Stimulated activated CD8-positive, alpha-beta memory T cell treated with anti-CD3 and anti-CD28 coated beads, Interleukin-12 subunit alpha, Interleukin-12 subunit beta, amount 100 ng/mL, for 24 hours (primary cell): Measurements from ENCODE around the gene CACHD1.
"Not testable (repeated sequence)": the region's sequence is repeated elsewhere in the genome, so short reads cannot be mapped to it uniquely, and the experiment has no call there.

ENCODE experiments used
- DNase-seq: peaks from one replicate; pipeline ENCODE4 v3.0.0-alpha.2; 2020; ENCODE audit errors: extremely low read depth

CACHD1 gene

DNA sequence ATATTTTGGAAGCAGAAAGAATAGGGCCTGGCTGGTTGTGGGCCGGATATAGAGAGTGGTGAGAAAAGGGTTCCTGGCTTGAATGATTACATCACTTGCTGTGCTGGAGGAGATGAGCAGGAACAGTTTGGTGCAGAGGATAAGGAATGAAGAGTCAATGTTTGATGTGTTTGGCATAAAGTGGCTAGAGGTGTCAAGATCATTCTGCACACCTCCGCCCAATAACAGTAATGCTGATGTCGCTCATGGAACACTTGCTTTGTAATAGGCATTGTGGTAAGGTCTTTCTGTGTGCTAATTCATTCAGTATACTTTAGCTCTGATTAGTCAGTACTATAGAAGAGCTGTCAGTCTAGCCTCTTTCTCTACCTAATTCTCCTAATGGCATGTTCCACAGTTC, 226.9 kb downstream of the CACHD1 start:
- no peak for DNase-seq

DNA sequence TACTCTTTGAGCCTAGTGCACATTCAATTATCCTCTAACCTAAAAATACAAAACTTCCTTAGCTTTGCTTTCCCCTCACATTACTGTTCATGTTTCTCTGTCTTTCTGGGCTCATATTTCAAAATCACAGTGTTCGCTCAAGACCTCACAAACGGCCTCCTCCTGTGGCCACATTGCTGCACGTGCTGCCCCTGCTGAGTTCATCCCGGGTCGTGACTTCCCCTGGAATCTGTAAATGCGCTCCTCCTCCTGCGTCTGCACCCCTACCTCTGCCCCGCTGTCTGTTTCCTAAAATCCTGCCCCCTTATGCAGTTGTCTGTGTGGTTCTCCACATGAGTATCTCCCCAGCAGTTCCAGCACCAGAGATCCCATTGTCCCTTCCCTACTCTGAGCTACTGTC, 229.4 kb downstream of the CACHD1 start:
- DNase-seq: no peak

DNA sequence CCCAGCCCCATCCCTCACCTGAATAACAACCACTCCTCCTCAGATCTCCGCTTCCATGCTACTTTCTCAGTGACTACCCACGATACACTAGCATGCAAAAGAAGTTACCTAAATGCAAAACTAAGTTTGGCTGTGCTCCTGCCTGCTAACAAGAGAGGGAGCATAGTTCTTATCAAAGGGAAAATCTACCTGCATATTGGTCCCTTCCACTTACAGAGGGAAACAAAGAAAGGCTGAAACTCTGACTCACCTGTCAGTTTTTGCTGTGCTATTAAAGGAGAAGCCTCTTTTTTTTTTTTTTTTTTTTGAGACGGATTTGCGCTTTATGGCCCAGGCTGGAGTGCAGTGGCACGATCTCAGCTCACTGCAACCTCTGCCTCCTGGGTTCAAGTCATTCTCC, 231.1 kb downstream of the CACHD1 start:
- DNase-seq: no peak

DNA sequence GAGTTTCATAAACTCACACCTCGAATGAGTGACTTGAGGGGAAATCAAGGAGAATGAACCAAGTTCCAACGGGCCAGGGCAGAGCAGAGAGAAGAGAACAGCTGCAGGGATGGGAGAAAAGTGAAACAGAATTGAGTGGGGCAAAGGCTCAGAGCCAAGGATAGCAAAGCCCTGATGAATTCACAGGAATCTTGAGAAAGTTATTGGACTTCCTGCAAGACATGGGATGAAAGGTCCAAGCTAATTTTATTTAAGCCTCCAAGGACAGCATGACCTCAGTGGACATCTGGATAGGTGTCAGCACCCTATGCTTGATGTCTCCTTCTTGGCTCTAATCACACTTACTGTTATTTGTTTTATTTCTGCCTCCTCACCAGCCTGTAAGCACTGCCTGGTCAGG, 232.0 kb downstream of the CACHD1 start:
- no peak for DNase-seq

DNA sequence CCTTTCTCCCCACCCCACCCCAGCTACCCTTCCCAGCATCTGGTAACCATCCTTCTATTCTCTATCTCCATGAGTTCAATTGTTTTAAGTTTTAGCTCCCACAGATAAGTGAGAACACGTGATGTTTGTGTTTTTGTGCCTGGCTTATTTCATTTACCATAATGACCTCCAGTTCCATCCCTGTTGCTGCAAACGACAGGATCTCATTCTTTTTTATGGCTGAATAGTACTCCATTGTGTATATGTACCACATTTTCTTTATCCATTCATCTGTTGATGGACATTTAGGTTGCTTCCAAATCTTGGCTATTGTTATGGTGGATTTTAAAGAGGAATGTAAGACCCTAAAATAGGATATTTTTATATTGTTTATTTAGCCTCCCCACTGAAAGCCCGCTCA, 232.7 kb downstream of the CACHD1 start:
- not testable (repeated sequence) for DNase-seq

DNA sequence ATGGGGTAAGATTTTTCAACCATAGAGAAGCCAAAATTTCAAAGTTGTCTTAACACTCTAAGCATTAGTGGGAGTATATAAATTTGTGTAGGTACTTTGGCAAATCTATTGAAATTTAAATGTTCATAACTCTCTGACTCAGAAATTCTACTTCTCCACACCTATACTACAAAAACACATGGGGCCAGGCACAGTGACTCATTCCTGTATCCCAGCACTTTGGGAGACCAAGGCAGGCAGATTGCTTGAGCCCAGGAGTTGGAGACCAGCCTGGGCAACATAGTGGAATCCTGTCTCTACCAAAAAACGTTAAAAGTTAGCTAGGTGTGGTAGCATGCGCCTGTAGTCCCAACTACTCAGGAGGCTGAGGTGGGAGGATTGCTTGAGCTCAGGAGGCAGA, 233.7 kb downstream of the CACHD1 start:
- no peak for DNase-seq

DNA sequence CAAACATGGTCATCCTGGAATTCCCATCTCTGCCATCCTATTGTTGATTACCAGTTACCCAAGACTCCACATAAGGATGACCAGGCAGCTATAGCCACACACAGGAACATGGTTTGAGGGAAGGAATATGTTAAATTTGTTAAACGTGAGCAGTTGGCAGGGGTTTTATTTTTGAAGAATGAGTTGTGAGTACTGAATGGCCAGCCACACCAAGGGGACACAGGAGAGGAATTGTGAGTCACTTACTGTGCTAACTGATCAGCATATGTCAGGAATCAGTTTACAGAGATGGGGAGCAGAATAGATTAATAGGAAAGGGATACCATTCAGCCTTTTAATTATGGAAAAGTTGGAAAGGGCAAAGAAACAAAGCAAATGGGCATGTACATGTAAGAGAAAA, 235.7 kb downstream of the CACHD1 start:
- no peak for DNase-seq

DNA sequence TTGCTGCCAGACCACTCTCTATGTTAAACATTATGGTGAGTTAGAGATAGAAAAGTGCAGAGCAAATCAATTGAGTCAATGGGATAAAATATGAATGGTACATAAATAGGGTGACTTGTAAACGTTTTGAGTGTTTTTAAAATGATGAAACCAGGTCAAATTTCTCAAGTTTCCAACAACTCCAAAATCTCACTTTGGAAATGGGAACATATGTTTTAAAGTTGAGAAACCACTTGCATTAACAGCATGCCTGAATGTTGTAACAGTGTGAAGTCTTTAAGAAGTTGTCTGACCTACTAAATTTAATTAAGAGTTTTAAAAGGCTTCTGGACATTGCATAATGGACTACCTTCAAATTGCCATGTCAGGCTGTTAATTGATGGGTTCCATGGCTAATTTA, 241.3 kb downstream of the CACHD1 start:
- no peak for DNase-seq

DNA sequence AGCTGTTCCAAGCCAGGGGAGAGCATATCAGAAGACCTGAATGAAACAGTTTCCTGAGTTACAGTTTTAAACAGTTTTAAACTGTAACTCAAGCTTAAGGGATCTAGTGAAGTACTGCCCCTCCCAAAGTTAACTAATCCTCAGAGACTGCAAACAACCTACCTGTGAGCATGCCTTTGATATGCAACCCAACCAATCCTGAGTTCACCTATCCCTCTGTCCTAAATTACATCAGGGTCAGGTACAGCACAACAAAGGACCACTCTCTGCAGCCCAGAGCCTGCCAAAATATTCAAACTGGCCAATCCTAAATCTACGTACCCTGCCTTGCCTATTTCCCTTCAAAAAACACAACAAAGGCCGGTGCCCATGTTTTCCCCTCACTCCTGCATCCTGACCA, 242.1 kb downstream of the CACHD1 start:
- DNase-seq: no peak

DNA sequence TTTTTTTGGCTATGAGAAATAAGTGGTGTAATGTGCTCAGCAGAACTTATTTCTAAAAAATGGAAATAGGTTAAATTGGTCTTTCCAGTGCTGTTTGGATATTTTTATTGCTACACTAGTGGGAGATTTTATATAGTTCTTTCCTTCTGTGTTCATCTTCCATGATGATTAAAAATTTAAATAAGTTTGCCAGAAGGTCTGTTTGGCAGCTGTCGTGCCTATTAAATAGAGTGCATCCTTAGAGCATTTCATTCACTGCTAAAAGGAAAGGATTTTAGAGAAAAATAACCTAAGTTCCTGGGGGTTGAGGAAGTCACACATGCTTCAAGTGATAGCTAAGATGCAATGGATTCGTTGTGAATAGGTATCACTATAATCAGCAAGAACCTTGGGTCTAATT, 245.3 kb downstream of the CACHD1 start:
- no peak for DNase-seq

DNA sequence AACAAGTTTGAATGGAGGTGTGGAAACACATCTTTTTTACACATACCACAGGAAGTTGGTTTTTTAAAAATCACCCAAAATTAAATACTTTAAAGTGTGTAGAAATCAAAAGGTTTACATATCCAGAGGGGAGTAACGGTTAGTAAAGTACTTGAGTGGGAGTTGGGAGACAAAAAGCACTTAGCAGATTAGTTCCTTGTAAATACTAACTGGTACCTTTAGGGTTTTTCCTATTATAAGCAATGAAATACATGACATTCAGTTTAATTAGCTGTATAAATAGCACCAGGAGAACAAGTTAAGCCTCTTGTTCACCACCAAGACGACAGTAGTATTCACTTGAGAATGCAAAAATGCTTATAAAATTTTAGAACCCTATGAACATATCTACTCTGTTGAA, 251.2 kb downstream of the CACHD1 start:
- no peak for DNase-seq

DNA sequence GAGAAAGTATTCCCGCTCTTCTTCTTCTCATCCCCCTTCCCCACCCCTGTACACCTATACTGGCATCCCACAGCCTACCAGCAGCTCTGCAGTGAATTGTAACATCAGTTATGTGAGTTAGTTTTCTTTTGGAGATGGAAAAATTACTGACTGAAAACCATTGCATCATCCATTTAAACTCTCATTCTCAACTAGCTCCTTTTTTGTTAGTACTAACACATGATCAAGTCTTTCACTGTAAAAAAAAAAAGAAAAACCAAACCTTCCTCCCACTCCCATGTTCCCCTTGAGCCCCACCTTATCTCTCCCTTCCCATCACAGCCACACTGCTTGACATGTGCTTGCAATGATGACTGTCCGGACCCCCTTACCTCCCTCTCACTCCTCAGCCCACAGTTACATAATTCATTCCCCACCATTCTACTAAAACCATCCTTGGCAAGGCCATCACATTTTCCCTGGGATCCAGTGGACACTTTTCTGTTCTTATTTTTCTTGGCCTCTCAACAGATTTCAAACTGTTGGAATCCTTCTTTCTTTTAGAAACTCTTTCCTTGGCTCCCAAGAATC, 251.7 kb downstream of the CACHD1 start:
- no peak for DNase-seq

DNA sequence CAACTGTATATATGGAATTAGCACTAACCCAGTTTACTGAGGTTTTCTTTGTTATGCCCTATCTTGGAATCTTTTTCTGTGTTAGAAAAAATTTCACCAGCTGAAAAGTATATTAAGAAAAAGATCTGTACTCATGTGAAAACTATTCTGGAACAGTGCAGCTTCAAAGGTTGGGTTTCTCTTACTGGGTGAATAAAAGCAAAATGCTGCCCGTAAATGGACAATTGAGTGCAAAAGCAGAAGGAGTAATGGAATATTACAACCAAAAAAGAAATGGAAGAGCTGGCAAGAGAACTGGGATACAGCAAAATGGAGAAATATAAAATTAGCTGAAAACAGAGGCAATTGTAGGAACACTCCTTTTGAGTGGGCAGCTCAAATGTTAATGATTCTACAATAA, 257.9 kb downstream of the CACHD1 start:
- no peak for DNase-seq

DNA sequence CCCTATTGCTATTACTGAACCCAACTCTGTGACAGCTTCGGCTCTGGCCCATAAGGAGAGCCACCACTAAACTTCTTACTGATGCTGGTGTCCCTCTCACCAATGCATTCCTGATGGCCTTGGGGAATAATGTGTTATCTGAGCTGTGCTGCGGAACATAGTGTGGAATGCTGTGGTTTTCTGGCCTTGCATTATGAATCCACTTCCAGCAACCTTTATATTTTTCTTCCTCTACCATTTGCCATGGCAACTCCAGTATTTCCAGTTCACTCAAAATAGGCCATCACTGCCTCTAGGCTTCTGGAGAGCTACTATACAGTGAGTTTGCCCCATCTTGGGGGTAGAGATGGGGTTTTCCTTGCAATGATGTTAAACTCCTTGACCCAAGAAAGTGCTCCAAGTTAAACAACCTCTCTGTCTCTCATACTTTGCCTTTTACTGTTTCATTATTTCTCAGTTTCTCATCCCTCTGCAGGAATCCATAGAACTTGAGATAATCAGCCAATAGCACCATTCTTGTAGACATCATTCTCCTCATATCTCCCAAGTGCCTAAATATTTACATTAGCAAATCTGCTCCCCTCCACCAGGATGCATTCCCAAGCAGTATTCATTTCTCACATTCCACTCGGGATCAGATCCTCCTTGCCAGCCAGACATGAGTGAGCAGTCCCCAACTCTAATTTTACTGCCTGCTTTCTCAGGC, 263.8 kb downstream of the CACHD1 start:
- DNase-seq: no peak

DNA sequence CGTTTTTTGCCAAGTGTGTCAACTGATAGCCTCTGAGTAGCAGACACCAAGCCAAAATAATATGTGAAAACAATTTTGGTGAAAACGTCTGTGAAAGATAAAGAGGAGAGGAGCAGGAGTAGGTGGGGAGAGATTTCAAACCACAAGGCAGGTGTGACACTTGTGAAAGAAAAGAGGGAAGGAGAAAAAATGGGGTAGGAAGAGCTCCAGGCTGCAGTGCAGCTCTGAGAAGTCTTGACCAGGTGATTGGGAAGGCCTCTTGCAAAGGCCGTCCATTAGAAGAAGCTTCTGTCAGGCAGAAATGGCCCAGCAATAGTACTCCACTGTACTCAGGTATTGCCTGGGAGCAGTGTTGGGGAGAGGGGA, 264.3 kb downstream of the CACHD1 start:
- no peak for DNase-seq

DNA sequence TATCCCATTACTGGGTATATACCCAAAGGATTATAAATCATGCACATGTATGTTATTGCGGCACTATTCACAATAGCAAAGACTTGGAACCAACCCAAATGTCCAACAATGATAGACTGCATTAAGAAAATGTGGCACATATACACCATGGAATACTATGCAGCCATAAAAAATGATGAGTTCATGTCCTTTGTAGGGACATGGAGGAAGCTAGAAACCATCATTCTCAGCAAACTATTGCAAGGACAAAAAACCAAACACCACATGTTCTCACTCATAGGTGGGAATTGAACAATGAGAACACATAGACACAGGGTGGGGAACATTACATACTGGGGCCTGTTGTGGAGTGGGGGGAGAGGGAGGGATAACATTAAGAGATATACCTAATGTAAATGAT, 270.8 kb downstream of the CACHD1 start:
- DNase-seq: not testable (repeated sequence)
